Upper lobe of left lung (tissue), 6 donors: ENCODE data around the gene CLIP4. TPM values are rescaled to one million over a fixed set of nuclear protein-coding genes. Genes with fewer than 3 reads are reported as not detected.

Source experiments
- ATAC-seq, 2 donors: fragments of 200-7000 bp; cut with Tn5 transposase; one replicate each; pipeline ENCODE4 v1.9.1; 2022; ENCODE audit warnings: mild to moderate bottlenecking in 2 of 2, moderate library complexity in 2 of 2; ENCODE audit not compliant: low FRiP score in 2 of 2
- DNase-seq, 2 donors: peaks; one replicate each; pipeline ENCODE4 v3.0.0-alpha.2; 2019 to 2020
- H3K27ac ChIP-seq, 4 donors: fragments of 200-600 bp; sonication (generic); one replicate each; pipeline ENCODE4 v1.5.1; 2016 to 2019
- H3K27me3 ChIP-seq, 4 donors: fragments of 200-600 bp; sonication (generic); one replicate each; pipeline ENCODE4 v1.5.1; 2017 to 2019
- H3K36me3 ChIP-seq, 4 donors: fragments of 200-600 bp; sonication (generic); one replicate each; pipeline ENCODE4 v1.5.1; 2016 to 2019
- H3K4me1 ChIP-seq, 4 donors: fragments of 200-600 bp; sonication (generic); one replicate each; pipeline ENCODE4 v1.5.1; 2018 to 2019
- H3K4me3 ChIP-seq, 4 donors: fragments of 200-600 bp; sonication (generic); one replicate each; pipeline ENCODE4 v1.5.1; 2017 to 2019; ENCODE audit warnings: mild to moderate bottlenecking in 2 of 4, moderate library complexity in 1 of 4
- H3K9me3 ChIP-seq, 4 donors: fragments of 200-600 bp; sonication (generic); one replicate each; pipeline ENCODE4 v1.5.1; 2018 to 2019
- EP300 ChIP-seq, 4 donors: sonication (generic); formaldehyde crosslinking; IDR thresholded peaks; one replicate each; pipeline ENCODE4 v1.5.1; 2017; ENCODE audit warnings: antibody characterized with exemption in 4 of 4, control low read depth in 2 of 4
- POLR2A ChIP-seq, 4 donors: fragments of 450-650 bp; IDR thresholded peaks; one replicate each; pipeline ENCODE4 v1.5.1; 2016 to 2017; ENCODE audit warnings: antibody characterized with exemption in 4 of 4, mild to moderate bottlenecking in 2 of 4
- POLR2AphosphoS5 ChIP-seq, 2 donors: sonication (generic); formaldehyde crosslinking; IDR thresholded peaks; one replicate each; pipeline ENCODE4 v1.5.1; 2017; ENCODE audit warnings: antibody characterized with exemption in 2 of 2
- WGBS, 2 donors: methylation state at CpG; one replicate each; pipeline ENCODE4 v1.1.5; 2017 to 2018; 5-methylcytosine and 5-hydroxymethylcytosine counted together
- total RNA-seq, 6 donors: library from RNA; depleted of rRNA in 4 of 6; stranded (reverse); fragments of >200 nt in 4 of 6; gene quantifications; one replicate each; pipeline versions ENCODE4 v1.1.0 to v1.2.1, GENCODE V29; 2016 to 2021
- TF ChIP-seq, protein P1 (sequence below), 6 experiments: fragments of 450-650 bp in 4 of 6; fragments of 200-600 bp in 2 of 6; sonication (generic) in 2 of 6; IDR thresholded peaks; one replicate each; pipeline ENCODE4 v1.5.1; 2016 to 2019; ENCODE audit warnings: antibody characterized with exemption in 6 of 6
- donor health status: DM: no; HTN: no; CAD: no; lungs with moderate emphysema.
- donor health status: DM: no; HTN: yes; CAD: no; lungs with severe emphysema.

CLIP4 gene, protein sequence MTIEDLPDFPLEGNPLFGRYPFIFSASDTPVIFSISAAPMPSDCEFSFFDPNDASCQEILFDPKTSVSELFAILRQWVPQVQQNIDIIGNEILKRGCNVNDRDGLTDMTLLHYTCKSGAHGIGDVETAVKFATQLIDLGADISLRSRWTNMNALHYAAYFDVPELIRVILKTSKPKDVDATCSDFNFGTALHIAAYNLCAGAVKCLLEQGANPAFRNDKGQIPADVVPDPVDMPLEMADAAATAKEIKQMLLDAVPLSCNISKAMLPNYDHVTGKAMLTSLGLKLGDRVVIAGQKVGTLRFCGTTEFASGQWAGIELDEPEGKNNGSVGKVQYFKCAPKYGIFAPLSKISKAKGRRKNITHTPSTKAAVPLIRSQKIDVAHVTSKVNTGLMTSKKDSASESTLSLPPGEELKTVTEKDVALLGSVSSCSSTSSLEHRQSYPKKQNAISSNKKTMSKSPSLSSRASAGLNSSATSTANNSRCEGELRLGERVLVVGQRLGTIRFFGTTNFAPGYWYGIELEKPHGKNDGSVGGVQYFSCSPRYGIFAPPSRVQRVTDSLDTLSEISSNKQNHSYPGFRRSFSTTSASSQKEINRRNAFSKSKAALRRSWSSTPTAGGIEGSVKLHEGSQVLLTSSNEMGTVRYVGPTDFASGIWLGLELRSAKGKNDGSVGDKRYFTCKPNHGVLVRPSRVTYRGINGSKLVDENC
- total RNA-seq: 100 to 1,000 TPM in 1 of 6 donors, 10 to 100 TPM in 5; 46.0 to 104 (median 69.5) TPM

DNA sequence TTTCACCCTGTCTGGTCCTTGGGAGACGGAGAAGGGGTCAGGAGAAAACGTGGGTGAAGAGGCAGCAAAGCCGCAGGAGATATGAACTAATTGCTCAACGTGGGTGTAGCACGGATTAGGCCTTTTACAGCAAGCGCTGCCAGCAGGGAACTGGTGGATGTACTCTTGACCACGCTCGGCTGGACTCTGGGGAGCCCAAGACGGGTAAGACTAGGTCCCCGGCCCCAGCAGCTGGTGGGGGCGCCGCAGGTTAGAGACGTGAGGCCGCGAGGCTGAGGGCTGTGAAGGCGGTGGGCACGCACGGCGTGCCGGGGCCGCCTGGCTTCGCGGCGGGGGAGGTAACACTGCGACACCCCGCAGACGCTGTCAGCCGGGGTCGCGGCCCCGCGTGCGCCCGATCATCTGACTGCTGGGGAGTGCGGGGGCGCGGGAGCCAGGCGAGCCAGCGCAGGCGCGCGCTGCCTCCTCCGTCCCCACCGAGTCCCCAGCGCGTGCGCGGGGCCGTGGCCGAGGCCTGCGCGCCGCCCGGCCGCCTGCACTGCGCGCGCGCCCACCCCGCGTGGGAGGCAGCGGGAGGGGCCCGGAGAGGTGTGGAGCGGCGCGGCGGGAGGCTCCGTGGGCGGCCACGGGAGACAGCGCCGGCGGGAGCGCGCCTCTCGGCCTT lies at the start of gene CLIP4:
TSS of gene CLIP4 (plus strand) at position 470 of the 664 bp plus-strand sequence. CDS start 5,974 bp downstream, outside the sequence.
- Histone ChIP-seq H3K4me1 (peaks cover 19 to 53% (median 23%) of the 10 kb centered on the region in 4 donors), H3K9me3 (no peaks in the 10 kb centered on the region), H3K36me3 (no peaks in the 10 kb centered on the region), H3K27ac (peak within 1 kb of the TSS; percentile 88 to 93 (median 88)), H3K27me3 (peaks cover 0 to 3% (median 0%) of the 10 kb centered on the region in 4 donors), H3K4me3 (peak within 1 kb of the TSS; percentile 55 to 75 (median 66))
- no peak for TF ChIP-seq EP300 (IDR thresholded peaks at IDR 0.05)
- peak in 1 of 2 donors; percentile 49 for TF ChIP-seq POLR2AphosphoS5 (IDR thresholded peaks at IDR 0.05)
- TF ChIP-seq POLR2A (IDR thresholded peaks at IDR 0.05): peak in 3 of 4 donors; percentile 19 to 77 (median 35)
- TF ChIP-seq, protein P1, sequence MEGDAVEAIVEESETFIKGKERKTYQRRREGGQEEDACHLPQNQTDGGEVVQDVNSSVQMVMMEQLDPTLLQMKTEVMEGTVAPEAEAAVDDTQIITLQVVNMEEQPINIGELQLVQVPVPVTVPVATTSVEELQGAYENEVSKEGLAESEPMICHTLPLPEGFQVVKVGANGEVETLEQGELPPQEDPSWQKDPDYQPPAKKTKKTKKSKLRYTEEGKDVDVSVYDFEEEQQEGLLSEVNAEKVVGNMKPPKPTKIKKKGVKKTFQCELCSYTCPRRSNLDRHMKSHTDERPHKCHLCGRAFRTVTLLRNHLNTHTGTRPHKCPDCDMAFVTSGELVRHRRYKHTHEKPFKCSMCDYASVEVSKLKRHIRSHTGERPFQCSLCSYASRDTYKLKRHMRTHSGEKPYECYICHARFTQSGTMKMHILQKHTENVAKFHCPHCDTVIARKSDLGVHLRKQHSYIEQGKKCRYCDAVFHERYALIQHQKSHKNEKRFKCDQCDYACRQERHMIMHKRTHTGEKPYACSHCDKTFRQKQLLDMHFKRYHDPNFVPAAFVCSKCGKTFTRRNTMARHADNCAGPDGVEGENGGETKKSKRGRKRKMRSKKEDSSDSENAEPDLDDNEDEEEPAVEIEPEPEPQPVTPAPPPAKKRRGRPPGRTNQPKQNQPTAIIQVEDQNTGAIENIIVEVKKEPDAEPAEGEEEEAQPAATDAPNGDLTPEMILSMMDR (IDR thresholded peaks at IDR 0.05): peak in 1 of 6 experiments; percentile 9
- ATAC-seq (peak; percentile 39 to 87), DNase-seq (peak; percentile 55 to 95)
- WGBS, 2 donors: 5 to 10% methylated on average over 13 to 33 of the region's 76 CpGs

DNA sequence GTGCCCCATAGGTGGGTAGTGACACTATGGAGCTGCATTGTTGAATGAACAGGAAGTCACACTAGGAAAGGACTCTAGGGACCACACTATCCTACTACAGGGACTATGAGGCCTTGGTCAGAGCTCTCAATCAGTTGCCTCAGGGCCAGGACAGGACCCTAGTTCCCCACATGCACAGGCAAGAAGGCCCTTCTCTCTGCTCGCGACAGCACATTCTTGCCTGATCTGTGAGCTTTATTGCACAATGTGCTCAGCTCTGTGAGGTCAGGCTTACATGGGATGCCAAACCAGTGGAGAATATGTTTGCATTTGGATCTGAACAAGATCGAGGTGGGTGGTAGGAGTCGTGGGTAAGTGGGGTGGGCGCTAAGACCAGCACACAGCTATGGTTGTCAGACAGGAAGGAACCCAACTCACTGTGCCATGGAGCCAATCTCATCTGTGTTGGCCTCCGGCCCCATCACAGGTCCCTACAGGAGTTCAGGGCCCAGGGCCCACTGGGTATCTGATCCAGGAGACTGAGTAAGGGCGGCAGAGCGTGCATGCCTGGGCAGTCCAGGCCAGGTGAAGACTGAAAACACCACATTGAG lies 48.8 kb upstream of the CLIP4 start:
- peaks cover 5 to 37% (median 11%) of the 10 kb centered on the region in 4 donors for H3K4me1 ChIP-seq
- TF ChIP-seq POLR2AphosphoS5 (IDR thresholded peaks at IDR 0.05) (peak in 1 of 2 donors; percentile 27), EP300 (IDR thresholded peaks at IDR 0.05) (no peak), POLR2A (IDR thresholded peaks at IDR 0.05) (peak in 1 of 4 donors; percentile 19)
- TF ChIP-seq, protein P1 (IDR thresholded peaks at IDR 0.05): no peak
- no peaks in the 10 kb centered on the region for H3K9me3 ChIP-seq
- 73 to 83% methylated on average over 7 to 8 of the region's 8 CpGs for WGBS, 2 donors
- H3K27me3 ChIP-seq: no peaks in the 10 kb centered on the region
- peak in 1 of 2 donors; percentile 55 for ATAC-seq
- no peak overlapping the region for H3K4me3 ChIP-seq
- DNase-seq: peak in 1 of 2 donors; percentile 52
- no peaks in the 10 kb centered on the region for H3K36me3 ChIP-seq
- peak overlapping the region; percentile 49 to 63 (median 52) for H3K27ac ChIP-seq

DNA sequence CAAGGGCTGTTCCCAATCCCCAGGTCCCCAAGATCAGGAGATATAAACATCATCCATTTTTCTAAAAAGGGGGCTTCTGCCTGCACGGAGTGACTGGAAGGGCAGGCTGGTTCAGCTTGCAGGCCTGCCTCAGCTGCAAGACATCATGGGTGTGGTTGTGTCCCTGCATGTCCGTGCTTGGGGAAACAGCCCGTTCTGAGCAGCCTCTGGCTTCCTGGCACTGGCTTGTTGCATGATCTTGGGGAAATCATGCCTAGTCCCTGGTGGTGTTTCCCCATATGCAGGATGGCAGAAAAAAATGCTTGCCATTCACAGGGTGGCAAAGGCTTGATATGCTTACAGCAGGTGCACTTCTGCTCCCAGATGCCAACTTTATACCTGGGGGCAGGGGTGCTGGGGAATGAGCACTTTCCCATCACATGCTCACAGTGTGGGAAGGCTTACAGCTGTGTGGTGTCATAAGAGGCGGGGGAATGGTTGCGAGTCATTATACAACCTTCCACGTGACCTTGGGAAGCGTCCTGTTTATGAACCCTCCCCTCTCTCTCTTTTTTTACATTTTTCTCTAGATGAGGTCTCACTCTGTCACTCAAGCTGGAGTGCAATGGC lies 48.1 kb upstream of the CLIP4 start:
- WGBS, 2 donors: 39 to 48% methylated on average over 4 to 7 of the region's 7 CpGs
- ATAC-seq (peak in 1 of 2 donors; percentile 45), DNase-seq (peak in 1 of 2 donors; percentile 59)
- Histone ChIP-seq H3K27me3 (no peaks in the 10 kb centered on the region), H3K4me3 (no peak overlapping the region), H3K36me3 (no peaks in the 10 kb centered on the region), H3K27ac (peak overlapping the region; percentile 49 to 63 (median 52)), H3K4me1 (peaks cover 5 to 37% (median 11%) of the 10 kb centered on the region in 4 donors), H3K9me3 (no peaks in the 10 kb centered on the region)
- peak in 1 of 4 donors; percentile 10 for TF ChIP-seq POLR2A (IDR thresholded peaks at IDR 0.05)
- TF ChIP-seq, protein P1 (IDR thresholded peaks at IDR 0.05): no peak

DNA sequence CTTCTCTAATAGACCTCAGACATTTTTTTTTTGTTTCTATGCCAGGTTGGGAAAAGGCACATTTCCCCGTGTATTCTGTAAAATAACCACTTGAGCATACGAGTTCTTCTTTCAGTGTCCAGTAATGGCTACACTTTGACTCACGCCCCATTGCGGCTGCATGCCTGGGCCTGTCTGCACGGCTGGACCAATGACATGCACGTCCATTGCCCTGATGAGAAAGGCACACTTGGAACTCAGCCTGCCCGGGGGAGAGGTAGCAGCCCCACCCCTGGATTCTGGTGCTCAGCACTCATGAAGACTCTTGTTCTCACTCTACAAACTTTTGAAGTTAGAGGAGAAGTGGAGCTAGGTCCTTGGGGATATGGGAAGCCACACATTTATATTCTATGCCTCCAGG lies 46.7 kb upstream of the CLIP4 start:
- H3K36me3 ChIP-seq: no peaks in the 10 kb centered on the region
- no peak overlapping the region for H3K27ac ChIP-seq
- no peak for ATAC-seq
- H3K4me3 ChIP-seq: no peak overlapping the region
- whole genome bisulfite sequencing, 2 donors: 64 to 77% methylated on average over 7 of the region's 7 CpGs
- peak in 1 of 2 donors; percentile 78 for DNase-seq
- H3K9me3 ChIP-seq: no peaks in the 10 kb centered on the region
- peaks cover 5 to 28% (median 8%) of the 10 kb centered on the region in 4 donors for H3K4me1 ChIP-seq
- no peaks in the 10 kb centered on the region for H3K27me3 ChIP-seq
- TF ChIP-seq EP300 (IDR thresholded peaks at IDR 0.05) (no peak), POLR2AphosphoS5 (IDR thresholded peaks at IDR 0.05) (no peak), POLR2A (IDR thresholded peaks at IDR 0.05) (no peak)
- TF ChIP-seq, protein P1 (IDR thresholded peaks at IDR 0.05): no peak
